Measurements from ENCODE around the gene BSG.

Gene BSG

DNA sequence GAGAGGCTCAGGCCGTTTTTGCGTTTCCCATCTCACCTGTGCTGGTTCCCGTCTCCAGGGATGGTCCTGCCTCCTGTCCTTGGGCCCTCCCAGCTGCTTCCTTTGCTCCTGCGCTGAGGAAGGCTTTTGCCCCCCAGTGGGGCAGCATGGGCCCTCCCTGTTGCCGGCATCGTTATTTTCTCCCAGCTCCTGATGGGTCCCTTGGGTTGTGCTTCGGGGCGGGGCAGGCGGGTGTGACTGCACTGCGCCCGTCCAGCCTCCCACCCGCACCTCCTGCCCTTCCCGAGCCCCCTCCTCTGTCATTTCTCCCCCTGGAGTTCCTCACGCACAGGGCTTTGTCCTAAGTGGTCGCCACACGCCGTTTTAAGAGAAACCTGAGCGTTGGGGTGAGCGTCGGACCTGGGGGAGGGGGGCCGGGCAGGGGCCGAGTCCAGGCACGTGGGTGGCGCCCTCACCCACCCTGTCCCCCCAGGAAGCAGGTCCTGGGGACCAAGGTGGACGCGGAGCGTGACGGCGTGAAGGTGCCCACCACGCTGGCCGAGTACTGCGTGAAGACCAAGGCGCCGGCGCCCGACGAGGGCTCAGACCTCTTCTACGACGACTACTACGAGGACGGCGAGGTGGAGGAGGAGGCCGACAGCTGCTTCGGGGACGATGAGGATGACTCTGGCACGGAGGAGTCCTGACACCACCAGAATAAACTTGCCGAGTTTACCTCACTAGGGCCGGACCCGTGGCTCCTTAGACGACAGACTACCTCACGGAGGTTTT is 31.3 kb upstream of the BSG start:
- DNase-seq = no peak

GRCh38 chr19:541699-542098 is 30.7 kb upstream of the BSG start:
- no peak for DNase-seq

DNA sequence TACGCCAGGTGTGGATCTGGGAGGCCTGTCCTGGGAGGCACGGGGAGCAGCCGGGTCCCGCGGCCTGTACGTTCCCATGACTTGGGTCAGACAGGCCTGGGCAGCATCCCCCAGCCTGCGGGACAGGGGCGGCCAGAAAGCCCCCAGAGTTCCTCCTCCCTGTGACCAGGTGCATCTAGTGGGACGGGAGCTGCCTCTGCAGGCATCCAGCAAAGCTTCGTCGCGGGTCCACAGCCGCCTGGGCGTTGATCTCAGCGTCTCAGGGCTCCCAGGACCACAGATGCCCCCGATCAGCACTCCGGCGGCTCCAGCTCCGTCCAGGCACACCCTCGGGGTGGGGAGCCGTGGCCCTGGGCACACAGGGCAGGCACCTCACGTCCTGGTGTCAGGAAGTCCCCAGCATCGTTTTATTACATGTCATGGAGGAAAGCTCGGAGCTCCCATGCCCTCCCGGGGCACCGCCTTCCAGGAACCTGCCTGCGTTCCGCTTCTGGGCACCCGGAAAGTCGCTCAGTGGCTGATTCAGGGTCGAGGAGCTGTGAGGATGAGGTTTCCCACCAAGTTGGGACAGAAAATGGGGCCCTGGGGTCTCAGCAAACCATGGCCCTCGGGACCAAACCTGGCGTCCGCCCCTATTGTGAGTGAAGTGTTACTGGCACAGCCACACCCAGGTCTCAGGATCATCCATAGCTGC is 30.1 kb upstream of the BSG start:
- no peak for DNase-seq

- peak; percentile 64 for DNase-seq
These were observed 28.3 kb upstream of the BSG start, which contains the start of gene GZMM for GRCh38 chr19:543910-544608. TSS of gene GZMM (plus strand) at chr19:544053. CDS start at chr19:544072, 19 bp downstream.

DNA sequence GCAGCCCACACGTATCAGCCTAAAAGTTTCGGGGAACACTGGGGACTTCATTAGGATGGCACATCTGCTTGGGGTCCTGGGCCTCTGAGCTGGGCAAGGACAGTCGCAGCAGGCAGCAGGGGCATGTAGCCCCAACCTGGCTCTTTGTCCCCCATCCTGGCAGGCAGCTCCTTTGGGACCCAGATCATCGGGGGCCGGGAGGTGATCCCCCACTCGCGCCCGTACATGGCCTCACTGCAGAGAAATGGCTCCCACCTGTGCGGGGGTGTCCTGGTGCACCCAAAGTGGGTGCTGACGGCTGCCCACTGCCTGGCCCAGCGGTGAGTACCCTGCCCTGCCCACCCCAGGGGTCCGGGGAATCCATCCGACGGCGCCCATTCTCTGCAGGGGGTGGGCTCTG is 25.3 kb upstream of the BSG start:
- no peak for DNase-seq

GRCh38 chr19:547836-548720 is 24.3 kb upstream of the BSG start:
- DNase-seq = no peak

- no peak for DNase-seq
These were observed 23.2 kb upstream of the BSG start for GRCh38 chr19:548886-549830.

GRCh38 chr19:554817-555216 is 17.6 kb upstream of the BSG start:
- DNase-seq = no peak

GRCh38 chr19:555474-555808 is 17.0 kb upstream of the BSG start:
- no peak for DNase-seq

DNA sequence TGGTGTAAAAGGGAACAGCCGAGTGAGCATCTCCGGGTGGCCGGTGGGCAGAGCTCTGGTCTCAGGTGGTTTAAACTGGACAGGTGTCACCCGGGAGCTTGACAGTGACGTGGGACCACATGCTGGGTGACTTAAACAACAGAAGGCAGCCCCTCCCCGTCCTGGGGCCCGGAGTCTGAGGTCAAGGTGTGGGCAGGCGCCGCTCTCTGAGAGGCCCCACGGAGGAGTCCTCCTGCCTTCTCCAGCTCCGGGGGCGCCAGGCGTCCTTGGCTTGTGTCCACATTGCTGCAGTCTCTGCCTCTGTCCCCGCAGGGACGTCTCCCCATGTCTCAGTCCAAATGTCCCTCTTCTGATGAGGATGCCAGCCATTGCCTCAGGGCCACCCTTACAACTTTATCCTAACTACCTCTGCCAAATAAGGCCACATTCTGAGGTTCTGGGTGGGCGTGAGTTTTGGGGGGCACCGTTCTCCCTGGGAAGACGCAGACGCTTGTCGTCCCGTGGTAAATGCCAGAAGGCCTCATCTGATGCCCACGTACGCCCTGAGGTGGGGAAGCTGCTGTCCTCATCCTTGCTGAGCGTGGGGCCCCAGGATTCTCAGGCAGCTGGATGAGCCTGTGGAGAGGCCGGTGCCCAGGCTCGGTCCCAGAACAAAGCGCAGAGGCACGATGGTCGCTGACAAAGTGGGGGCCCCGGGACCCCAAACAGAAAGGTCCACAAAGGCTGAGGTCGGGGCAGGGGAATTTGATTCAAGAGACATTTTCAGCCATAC is 15.6 kb upstream of the BSG start:
- DNase-seq = no peak

- DNase-seq = no peak
These were observed 13.5 kb upstream of the BSG start for GRCh38 chr19:558770-559439.

DNA sequence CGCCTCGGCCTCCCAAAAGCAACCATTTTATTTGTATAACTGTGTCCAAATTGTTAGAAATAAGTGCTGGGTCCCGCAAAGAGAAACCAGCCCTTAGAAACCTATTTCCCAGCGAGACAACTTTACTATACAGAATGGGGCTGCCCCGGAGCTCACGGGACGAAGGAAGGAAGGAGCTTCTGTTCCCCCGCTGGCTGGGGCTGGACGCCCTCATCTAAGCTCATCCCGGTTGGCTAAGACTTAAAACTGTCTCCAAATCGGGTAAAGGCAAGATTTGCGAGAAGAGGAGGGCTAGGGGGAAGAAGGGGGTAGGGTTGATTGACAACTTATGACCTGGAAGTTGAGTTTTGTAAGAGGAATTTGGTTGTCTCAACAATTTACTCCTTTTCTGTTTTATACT is 12.3 kb upstream of the BSG start:
- no peak for DNase-seq

GRCh38 chr19:566403-566802 is 6.0 kb upstream of the BSG start:
- DNase-seq = no peak

DNA sequence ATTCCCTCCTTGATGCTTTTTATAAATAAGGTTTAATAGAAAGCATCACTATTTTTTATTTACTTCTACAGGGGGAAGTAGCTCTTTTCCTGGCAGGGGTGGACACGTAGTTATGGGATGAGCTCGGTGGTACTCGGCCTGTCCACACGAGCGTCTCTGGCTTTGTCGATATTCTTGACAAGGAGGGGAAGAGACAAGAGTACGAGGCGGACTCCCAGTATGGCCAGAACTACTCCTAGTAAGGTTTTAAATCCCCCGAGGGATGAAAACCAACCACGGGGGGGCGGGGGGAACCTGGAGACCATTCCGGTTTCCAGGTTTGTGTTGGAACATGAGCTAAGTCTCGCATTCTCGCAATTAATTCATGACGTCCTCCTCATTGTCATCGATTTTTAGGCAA is 5.6 kb upstream of the BSG start:
- no peak for DNase-seq

DNA sequence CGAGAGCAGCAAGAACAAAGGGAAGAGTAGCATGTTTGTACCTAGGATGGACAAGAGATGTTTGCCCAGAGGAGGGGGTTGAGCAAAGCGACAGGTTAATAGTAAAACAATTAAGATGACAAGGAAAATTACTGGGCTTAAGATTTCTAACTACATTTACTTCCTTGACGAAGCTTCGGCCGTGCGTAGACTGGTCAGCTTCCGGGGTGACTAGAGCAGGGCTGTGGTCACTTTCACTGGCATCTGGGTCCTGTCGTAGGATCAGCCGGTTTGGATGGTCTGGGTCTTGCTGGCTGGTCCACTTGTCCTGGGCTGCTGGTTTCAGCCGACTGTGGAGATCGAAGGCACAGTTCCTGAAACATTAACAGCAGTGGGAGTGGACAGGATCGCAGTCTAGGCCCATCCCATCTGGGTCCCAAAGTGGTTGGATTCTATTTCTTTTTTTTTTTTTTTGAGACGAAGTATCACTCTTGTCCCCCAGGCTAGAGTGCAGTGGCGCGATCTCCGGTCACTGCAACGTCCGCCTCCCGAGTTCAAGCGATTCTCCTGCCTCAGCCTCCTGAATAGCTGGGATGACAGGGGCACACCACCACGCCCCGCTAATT is 5.0 kb upstream of the BSG start:
- no peak for DNase-seq

- no peak for DNase-seq
These were observed 2.1 kb upstream of the BSG start for GRCh38 chr19:570251-570686.

DNA sequence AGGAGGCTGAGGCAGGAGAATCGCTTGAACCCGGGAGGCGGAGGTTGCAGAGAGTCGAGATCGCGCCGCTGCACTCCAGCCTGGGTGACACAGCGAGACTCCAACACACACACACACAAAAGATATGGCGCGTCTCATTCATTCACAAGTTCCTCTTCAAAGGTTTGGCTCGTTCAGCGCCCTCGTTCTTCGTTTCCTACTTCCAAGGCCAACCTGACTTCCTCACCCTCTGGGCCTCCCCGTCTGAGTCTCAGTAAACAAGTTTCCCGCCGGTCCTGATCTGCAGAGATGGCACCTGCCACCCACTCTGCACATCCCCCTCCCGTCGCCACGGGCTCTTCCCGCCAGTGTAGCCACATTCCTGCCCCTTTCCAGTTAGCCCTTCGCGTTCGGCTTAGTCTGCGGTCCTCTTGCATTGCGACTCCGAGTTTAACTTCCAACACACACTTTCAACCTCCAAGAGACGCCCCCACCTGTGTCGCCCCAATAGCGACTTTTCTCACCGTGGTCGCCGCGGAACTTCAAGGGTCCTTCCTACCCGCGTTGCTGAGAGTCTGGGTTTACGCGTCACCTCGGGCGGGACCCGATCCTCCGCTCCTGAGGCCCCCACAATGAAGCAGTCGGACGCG is 1.3 kb upstream of the BSG start:
- no peak for DNase-seq

- DNase-seq = no peak
These were observed 826 bp upstream of the BSG start for GRCh38 chr19:571566-571974.

DNA sequence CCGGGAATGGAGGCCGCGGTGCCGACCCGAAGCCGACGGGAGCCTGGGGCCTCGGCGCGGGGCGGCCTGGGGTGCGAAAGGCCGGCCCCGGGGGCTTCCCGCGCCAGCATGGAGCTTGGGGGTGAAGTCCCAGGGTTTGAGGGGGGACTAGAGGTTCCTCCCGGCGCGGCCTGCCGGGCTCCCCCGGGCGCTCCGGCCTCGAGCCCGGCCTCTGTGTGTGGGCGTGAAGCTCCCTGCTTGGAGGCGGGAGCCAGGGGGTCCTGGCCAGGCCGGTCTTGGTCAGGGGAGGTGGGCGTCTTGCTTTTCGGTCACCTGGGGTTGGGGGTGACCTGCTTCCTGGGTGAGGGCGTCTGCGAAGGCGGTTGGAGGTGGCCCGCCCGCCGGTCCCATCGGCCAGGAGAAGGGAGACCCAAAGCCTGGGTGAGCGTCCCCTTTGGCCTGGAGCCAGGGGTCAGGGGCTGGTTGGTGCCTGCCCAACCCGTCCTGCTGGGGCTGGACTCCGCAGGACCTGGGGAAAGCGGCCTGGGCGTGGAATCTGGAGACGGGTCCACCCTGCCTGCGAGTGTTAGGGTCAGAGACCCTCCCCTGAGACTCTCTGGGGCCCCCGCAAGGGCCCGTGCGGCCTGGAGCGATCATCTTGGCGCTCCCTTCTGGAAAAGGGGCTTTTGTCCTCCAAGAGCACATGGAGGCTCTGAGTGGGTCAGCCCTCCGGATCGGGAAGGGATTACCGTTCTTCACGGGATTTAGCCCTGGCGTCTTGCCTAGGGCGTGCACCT is 535 bp downstream of the BSG start:
- DNase-seq = no peak

Data from activated CD4-positive, alpha-beta T cell treated with anti-CD3 and anti-CD28 coated beads for 1 hour (primary cell).